SW 1271 (cell line): ENCODE results near the gene BARX2.

Experiments used
- DNase-seq, 2 experiments: peaks; one replicate each; lab custom pipeline; 2025; lab: John Stamatoyannopoulos, UW

The BARX2 gene

DNA sequence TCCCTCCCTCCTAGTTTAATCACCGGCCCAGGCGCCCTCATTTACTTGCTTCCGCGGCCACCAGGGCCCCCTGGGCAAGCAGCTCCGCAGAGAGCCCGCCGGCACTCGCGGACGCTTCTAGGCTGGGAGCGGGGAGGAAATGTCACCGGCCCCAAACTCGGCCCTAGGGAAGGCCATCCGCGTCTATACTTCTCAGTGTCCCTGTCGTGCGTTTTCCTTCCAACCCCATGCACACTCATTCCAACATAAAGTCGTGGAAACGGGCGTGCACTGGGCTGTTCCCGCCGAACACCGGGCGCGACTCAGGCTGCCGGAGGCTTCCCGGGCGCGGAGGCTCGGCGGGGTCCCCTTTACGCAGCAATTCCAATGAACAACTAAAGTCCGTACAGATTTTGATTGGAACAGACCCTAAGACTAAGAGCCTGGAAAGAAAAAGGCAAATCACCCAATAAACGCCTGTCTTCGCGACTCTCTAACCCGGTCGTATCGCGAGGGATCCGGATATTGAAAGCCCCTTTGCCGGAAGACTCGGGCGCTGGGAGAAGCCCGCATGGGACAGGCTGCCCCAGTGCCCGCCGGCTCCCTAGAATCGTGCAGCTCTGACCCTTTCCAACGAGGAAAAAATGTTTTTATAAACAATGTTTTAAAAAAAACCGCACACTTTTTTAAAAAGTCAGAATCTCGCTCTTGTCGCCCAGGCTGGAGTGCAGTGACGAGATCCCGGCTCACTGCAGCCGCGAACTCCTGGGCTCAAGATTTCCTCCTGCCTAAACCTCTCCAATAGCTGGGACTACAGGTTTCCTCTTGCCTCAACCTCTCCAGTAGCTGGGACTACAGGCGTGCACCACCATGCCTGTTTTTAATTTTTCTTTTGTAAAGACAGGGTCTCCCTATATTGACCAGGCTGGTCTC is 1.3 kb upstream of the BARX2 start:
- no peak for DNase-seq

DNA sequence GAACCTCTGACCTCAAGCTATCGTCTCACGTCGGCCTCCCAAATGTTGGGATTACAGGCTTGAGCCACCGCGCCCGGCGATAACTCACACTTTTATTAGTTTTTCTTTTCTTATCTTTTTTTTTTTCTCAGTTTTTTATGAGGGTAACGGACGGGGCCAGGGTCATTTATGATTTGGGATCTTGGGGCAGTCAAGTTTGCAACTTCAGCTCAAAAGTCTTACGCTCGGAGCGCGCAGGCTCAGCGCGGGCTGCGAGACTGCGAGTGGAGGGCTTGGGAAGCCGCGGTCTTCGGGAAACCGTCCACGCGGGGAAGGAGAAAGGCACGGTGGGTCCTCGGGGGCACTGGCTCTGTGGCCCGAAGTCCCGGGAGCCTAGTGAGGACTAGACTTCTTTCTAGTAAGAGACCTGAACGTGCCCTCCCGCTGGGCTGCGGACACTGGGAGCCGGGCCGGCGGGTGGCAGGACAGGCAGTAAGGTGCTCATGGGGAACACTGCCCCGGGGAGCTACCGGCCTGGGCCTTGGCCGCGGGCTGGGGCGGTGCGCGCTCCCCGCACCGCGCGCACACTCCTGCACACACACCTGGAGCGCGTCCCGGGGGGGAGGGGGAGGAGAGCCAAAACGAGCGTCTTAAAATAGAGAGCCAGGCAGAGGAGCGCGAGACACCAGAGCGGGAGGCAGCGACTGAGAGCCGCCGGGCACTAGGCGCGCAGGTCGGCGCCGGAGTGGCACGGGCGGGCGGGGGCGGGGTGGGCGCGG is 476 bp upstream of the BARX2 start:
- no peak for DNase-seq

DNA sequence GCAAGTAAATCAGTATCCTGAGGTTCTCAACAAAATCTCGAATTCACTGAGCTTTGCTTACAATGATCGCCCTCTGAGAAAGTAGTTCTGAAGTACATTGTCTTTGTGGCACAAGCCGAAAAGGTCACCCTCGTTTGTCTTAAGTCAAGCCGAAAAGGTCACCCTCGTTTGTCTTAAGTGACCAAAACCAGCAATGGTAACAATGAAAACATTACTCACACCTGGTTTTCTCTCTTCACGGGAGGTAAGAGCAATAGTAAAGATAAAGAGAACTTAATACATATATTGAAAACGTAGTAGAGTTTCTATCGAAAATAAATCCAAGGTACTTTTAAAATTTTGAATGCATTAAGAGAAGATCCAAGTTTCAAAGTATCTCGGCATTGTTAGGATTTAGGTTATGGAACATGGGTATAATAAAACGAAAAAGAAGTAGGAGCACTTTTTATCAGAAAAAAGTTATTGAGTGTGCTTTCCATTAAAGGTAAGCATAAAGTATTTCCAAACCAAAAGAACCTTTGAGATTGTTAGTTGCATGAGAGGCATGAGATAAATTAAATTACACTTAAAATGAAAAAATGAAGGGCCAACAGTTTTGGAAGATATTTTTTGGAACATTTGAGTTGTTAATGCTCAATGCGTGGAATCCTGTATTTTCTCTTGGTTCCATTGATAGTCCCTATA is 1.2 kb downstream of the BARX2 start:
- DNase-seq: no peak

DNA sequence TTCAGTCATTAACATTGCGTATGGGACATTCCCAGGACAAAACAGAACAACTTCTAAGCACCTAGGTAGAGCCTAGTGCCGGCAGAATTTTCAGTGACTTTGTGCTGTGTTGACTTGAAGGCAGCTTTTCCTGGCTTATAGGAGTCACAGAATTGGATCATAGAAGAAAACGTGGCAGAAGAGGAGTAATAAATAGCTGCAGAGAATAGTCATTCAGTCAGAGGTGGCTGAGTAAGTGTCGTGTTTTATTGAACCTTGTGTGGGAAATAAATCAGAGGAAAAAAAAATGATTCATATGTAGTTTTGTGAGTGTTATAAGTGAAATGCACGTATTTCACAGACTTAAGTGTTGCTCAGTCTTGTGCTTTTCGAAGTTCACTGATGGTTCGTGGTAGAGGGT is 2.1 kb downstream of the BARX2 start:
- DNase-seq: no peak

DNA sequence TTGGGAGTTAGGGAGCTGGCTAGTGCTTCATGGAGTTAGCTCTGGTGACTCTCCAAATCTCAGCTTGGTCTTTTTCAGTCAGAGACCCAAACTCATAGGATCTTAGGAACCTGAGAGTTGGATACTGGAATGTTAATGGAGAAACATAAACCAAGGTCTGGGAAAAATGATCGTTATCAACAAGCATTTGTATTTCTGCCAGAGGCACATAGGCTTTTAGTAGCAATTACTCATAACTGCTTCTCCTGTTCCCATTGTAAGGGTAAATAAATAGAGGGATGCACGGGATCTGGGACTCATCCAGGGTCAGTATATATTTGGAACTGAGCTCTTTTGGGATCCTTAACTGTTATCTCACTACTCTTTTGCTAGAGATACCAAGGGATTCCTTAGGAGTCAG is 4.8 kb downstream of the BARX2 start:
- DNase-seq: no peak

GRCh38 chr11:129382583-129382982 is 6.9 kb downstream of the BARX2 start:
- DNase-seq: no peak

DNA sequence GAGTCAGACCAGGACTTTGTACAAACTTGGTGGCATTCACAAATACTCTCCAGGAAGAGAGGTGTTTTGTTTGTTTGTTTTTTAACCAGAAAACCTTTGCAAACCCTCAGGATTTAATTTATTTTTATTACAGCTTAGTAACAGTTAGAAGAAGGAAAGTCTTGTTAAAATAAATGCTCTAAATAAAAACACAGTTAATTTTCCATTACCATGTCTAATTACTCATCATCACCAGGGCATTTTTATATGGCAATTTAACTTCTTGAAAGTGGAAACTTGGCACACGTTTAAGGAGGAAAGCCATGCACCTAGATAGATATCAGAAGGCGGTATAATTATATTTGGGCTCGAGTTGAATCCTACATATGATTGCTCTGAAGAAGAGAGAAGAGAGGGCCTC is 7.4 kb downstream of the BARX2 start:
- DNase-seq: no peak

DNA sequence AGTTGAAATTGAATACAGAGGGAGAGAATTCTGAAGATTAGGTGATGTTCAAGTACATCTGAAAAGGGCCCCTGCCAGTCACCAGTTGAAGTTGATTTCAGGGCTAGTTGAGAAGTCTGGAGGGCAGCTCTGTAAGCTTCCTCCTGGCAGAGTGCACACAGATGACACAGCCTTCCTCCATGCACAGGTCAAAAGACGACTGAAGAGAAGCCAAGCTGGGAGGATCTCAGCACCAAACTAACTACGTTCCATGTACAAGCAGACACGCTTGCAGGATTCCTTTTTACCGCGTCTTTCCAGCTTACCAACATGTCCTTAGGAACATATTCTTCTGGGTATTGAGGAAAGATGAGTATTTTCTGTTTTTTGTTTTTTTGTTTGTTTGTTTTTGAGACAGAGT is 7.9 kb downstream of the BARX2 start:
- no peak for DNase-seq

GRCh38 chr11:129384415-129384814 is 8.8 kb downstream of the BARX2 start:
- DNase-seq: no peak

DNA sequence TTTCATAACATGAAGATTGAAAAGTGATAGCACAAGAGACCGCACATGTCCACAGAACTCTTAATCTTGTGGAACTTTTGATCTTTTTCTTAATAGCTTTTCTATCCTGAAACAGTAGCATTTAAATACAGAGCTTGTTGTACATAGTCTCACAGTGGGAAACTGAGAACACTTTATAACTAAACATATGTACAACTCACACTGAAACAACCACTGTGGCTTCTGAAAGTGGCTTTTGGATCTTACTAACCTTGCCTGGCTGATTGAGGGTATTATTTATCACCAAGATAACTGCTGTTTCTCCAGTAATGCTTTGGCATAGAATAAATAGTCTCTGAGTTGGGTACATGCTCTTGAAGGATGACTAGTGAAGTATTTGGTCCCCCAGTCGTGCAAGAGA is 10.2 kb downstream of the BARX2 start:
- DNase-seq: no peak

- DNase-seq: no peak
Observed at GRCh38 chr11:129386795-129387397, 11.2 kb downstream of the BARX2 start.

DNA sequence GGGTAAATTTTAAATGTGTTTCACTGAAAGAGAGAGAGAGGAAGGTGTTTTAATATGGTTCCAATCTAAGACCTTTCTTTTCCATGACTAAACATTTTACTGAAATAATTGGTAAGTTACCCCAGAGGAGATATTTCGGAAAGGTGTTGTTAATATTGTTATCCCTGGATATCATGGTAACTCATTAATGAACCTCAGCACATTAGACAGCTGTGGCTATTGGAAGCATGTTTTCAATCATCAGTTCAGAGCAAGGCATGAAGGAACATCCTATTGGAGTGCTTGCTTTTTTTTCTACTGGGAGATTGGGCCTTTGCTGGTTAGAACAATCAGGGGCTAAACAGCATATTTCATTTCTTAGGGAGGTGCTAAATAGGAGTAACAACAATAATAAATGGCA is 11.8 kb downstream of the BARX2 start:
- DNase-seq: no peak

GRCh38 chr11:129388824-129389223 is 13.2 kb downstream of the BARX2 start:
- no peak for DNase-seq

GRCh38 chr11:129390303-129390821 is 14.7 kb downstream of the BARX2 start:
- DNase-seq: no peak

DNA sequence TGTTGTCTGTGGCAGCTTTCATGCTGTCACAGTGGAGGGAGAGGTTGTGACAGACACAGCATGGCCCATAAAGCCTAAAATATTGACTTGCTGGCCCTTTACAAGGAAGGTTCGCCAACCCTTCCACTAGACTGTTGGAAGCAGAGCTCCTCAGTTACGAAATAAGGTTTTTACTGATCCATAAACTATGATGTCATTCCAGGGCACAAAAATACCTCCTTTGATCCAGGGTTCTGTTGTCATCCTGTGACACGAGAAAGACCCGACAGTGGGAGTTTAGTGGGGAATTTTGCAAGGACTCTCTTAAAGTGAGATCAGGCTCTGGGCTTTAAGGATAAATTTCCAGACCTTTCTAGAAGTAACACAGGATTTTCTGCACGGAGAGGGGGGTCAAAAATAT is 15.7 kb downstream of the BARX2 start:
- no peak for DNase-seq

- no peak for DNase-seq
Observed at GRCh38 chr11:129391821-129392220, 16.2 kb downstream of the BARX2 start.

DNA sequence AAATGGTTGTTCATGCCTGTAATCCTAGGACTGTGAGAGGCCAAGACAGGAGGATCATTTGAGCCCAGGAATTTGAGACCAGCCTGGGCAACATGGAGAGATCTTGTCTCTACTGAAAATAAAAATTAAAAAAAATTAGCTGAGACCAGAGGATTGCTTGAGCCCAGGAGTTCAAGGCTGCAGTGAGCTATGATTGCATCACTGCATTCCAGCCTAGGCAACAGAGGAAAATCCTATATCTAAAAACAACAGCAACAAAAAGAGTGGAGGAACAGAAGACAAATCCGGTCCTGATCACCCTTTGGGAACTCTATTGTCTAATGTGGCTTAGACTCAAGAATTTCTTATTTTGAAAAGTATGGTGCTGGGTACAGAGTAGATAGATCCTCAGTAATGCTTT is 17.3 kb downstream of the BARX2 start:
- DNase-seq: no peak

- no peak for DNase-seq
Observed at GRCh38 chr11:129394709-129395108, 19.1 kb downstream of the BARX2 start.

DNA sequence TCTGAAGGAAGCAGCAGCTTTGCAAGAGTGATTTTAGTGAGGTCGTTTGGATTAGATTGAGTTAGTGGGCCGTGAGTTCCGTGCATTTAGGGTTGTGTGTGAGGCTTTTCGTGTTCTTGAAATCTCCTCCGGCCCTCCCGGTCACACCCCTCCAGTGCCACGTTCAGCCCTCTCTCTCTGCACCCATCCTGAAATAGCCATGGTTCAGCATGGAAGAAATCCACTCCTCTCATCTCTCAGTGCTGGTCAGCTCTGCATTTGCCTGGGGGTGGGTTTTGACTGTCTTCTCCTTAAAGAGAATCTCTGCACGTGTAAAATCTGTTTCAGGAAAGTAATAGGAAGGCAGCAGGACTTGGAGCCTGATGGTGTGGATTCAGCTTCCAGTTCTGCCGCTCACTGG is 19.8 kb downstream of the BARX2 start:
- DNase-seq: no peak

- no peak for DNase-seq
Observed at GRCh38 chr11:129395883-129396282, 20.2 kb downstream of the BARX2 start.

- DNase-seq: no peak
Observed at GRCh38 chr11:129396454-129396853, 20.8 kb downstream of the BARX2 start.
